AG04450 (cell line): ENCODE data around the gene UBE2K. TPM values are rescaled to one million over a fixed set of nuclear protein-coding genes. Genes with fewer than 3 reads are reported as not detected.
A peak's percentile ranks its signal among the peaks of the same experiment; 100 is the strongest.

ENCODE experiments used
- CTCF ChIA-PET: fragments of 300-600, 350-600 bp; formaldehyde crosslinking; extraction: SDS; loops from one replicate; lab custom pipeline; 2022; ENCODE audit warnings: antibody characterized with exemption, inconsistent platforms; lab: Charles Lee
- POLR2A ChIA-PET: fragments of 350-600 bp; formaldehyde crosslinking; extraction: SDS; loops from one replicate; lab custom pipeline; 2021; ENCODE audit warnings: antibody characterized with exemption, inconsistent platforms; lab: Yijun Ruan, JAX
- DNase-seq: peaks from one replicate; pipeline ENCODE4 v3.0.0-alpha.2; 2011; ENCODE audit warnings: low read depth, low spot score
- H3K27ac ChIP-seq: one replicate; pipeline ENCODE4 v1.5.1; 2012; ENCODE audit warnings: low read depth, low read length, control low read depth
- H3K27me3 ChIP-seq: one replicate; pipeline ENCODE4 v1.6.0; 2012; ENCODE audit warnings: low read length; ENCODE audit not compliant: control insufficient read depth, insufficient read depth
- H3K4me3 ChIP-seq: 2 replicates; pipeline ENCODE4 v1.5.1; 2011; ENCODE audit warnings: mild to moderate bottlenecking, low read depth, low read length, control low read depth
- H3K9me3 ChIP-seq: 2 replicates; pipeline ENCODE4 v1.5.1; 2012; ENCODE audit warnings: low read length; ENCODE audit not compliant: control insufficient read depth, insufficient read depth
- polyA plus RNA-seq: library from polyadenylated mRNA; depleted of rRNA; stranded (reverse); fragments of >200 nt; gene quantifications from 2 replicates; pipeline ENCODE4 v1.2.3, GENCODE V29; 2011
- TF ChIP-seq, protein P1 (sequence below): IDR thresholded peaks from 2 replicates; pipeline ENCODE4 v1.5.1; 2011; ENCODE audit warnings: low read depth, low read length, control low read depth, inconsistent platforms

The UBE2K gene
- polyA plus RNA-seq, 1 experiment, result 101 TPM

DNA sequence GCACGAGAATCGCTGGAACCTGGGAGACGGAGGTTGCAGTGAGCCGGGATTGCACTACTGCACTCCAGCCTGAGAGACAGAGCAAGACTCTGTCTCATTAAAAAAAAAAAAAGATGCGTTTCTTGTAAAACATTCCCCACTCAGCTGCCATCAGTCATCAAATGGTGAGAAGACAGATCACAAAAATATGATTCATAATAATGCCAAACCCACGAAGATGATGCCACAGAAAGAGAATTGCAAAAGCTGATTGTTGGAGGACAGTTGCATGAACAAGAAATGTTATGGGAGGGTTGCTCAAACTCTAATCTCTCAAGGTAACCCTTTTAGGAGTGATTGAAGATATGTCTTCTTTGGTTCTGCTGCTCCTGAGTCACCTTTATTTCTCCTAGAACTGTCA lies 37.9 kb upstream of the UBE2K start:
- Histone ChIP-seq H3K27me3 (no peaks in the 10 kb centered on the region), H3K27ac (no peak overlapping the region), H3K4me3 (no peak overlapping the region), H3K9me3 (no peaks in the 10 kb centered on the region)
- ChIA-PET CTCF (interaction anchor here (1.0 to 1.5 kb wide), 2 partner anchors 191 kb away, joined by 4 to 11 read pairs; no protein-coding TSS in a partner anchor), POLR2A (interaction anchor here (0.6 kb wide), 1 partner anchor 133 kb away, joined by 3 read pairs; the partner anchor contains the start of gene UGDH)
- no peak for DNase-seq
- TF ChIP-seq, protein P1, sequence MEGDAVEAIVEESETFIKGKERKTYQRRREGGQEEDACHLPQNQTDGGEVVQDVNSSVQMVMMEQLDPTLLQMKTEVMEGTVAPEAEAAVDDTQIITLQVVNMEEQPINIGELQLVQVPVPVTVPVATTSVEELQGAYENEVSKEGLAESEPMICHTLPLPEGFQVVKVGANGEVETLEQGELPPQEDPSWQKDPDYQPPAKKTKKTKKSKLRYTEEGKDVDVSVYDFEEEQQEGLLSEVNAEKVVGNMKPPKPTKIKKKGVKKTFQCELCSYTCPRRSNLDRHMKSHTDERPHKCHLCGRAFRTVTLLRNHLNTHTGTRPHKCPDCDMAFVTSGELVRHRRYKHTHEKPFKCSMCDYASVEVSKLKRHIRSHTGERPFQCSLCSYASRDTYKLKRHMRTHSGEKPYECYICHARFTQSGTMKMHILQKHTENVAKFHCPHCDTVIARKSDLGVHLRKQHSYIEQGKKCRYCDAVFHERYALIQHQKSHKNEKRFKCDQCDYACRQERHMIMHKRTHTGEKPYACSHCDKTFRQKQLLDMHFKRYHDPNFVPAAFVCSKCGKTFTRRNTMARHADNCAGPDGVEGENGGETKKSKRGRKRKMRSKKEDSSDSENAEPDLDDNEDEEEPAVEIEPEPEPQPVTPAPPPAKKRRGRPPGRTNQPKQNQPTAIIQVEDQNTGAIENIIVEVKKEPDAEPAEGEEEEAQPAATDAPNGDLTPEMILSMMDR, result no peak

DNA sequence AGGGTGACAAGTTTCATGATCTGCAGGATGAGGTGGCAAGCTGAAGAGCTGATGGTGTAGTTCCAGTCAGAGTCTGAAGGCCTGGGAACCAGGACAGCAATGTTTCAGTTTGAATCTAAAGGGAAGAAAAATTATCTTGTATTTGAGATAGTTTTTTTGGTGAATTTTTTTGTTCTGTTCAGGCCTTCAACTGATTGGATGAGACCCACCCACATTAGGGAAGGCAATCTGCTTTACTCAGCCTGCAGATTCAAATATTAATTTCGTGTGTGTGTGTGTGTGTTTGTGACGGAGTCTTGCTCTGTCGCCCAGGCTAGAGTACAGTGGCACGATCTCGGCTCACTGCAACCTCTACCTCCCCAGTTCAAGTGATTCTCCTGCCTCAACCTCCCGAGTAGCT lies 37.2 kb upstream of the UBE2K start:
- Histone ChIP-seq H3K27me3 (no peaks in the 10 kb centered on the region), H3K27ac (no peak overlapping the region), H3K9me3 (no peaks in the 10 kb centered on the region), H3K4me3 (no peak overlapping the region)
- no peak for DNase-seq
- ChIA-PET CTCF (interaction anchor here (1.5 kb wide), 1 partner anchor 192 kb away, joined by 4 read pairs; no protein-coding TSS in a partner anchor), POLR2A (no interaction called here)
- TF ChIP-seq, protein P1, result no peak

DNA sequence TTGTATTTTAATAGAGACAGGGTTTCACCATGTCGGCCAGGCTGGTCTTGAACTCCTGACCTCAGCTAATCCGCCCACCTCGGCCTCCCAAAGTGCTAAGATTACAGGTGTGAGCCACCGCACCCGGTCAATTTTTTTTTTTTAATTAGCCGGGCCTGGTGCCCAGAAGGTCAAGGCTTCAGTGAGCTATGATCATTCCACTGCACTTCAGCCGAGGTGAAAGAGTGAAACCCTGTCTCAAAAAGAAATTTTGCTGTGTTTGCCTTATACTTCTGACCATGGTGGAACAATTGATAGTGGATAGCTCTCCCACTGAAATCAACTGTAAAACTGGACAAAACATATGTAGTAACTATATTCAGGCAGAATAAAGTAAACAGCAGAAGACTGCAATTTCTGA lies 35.3 kb upstream of the UBE2K start:
- TF ChIP-seq, protein P1, result no peak
- H3K9me3 ChIP-seq, result no peaks in the 10 kb centered on the region
- H3K4me3 ChIP-seq, result no peak overlapping the region
- H3K27ac ChIP-seq, result no peak overlapping the region
- CTCF ChIA-PET, result interaction anchor here (0.6 kb wide), 1 partner anchor 9 kb away, joined by 4 read pairs; no protein-coding TSS in a partner anchor
- H3K27me3 ChIP-seq, result no peaks in the 10 kb centered on the region
- POLR2A ChIA-PET, result no interaction called here
- no peak for DNase-seq

DNA sequence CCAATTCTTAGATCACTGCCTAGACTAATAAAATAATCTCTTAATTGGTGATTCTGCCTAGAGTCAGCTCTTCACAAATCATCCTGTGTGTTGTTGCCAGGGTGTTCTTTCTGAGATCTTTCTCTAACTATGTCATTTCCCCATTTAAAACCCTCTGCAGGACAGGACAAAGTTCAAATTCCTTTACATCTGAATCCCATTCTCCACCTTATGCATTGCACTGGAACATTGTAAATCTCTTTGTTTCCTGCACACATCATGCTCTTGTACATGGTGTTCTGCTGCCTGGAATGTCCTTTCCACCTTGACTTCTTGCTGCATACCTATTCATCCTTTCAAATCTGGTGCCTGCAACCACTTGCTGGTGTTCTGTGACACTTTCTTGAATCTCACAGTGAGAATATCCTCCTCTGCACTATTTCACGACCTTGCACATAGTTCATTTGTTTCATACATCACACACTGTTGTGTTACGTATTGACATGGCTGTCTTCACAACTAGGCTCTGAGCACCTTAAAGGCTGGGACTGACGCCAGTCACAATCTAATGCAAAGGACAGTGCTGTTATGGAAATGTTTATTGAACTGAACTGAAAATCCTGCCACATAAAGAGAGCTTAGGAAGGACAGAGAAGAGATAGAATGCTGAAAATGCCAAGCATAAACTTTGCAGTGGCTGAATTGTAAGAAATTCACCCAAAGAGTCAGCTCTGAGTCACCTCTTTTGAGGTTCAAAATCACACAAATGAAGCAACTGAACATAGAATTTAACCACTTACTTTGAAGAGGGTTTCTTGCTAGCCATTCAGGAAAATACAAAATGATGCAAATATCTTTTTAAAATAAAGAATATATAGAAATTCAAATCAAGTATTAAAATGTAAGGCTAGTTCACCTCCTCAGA lies 32.9 kb upstream of the UBE2K start:
- no peak overlapping the region; the same call in 1 of the 2 replicates for H3K4me3 ChIP-seq
- DNase-seq, result peak; percentile 24
- CTCF ChIA-PET, result interaction anchor here (0.7 to 2.3 kb wide), 3 partner anchors 31 to 313 kb away, joined by 3 to 8 read pairs (median 3); no protein-coding TSS in a partner anchor
- H3K27me3 ChIP-seq, result no peaks in the 10 kb centered on the region
- POLR2A ChIA-PET, result no interaction called here
- no peak overlapping the region for H3K27ac ChIP-seq
- TF ChIP-seq, protein P1, result no peak
- no peaks in the 10 kb centered on the region for H3K9me3 ChIP-seq

DNA sequence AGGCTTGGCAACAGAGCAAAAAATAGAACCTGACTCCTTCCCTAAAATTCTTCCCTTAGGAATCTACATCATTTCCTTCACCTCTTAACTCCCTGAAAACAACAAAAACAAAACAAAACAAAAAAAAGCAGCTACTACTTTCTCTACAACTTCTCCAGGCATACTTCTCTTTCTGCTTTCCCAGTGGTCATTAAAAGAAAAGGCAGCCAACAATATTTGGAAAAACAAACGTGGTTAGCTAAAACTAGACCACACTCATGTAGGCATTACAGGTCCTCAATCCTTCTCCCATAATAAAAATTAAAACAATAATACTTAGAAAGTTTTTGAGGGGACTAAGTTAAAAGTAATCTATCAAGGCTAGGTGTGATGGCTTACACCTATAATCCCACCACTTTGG lies 30.2 kb upstream of the UBE2K start:
- H3K4me3 ChIP-seq, result no peak overlapping the region
- CTCF ChIA-PET, result interaction anchor here (0.6 kb wide), 1 partner anchor 311 kb away, joined by 3 read pairs; no protein-coding TSS in a partner anchor
- H3K9me3 ChIP-seq, result no peaks in the 10 kb centered on the region; the same call in 1 of the 2 replicates
- POLR2A ChIA-PET, result interaction anchor here (0.6 kb wide), 1 partner anchor 440 kb away, joined by 3 read pairs; no protein-coding TSS in a partner anchor
- no peaks in the 10 kb centered on the region for H3K27me3 ChIP-seq
- TF ChIP-seq, protein P1, result no peak
- no peak overlapping the region for H3K27ac ChIP-seq
- no peak for DNase-seq
